Mesothelial cell of epicardium (in vitro differentiated cells): ENCODE data around the gene GFOD1. TPM values are rescaled to one million over a fixed set of nuclear protein-coding genes. Genes with fewer than 3 reads are reported as not detected.

Experiments
- DNase-seq, 2 experiments: peaks; one replicate each; pipeline ENCODE4 v3.0.0; 2021; ENCODE audit warnings: low spot score in 2 of 2; ENCODE audit not compliant: unreplicated experiment in 2 of 2
- H3K27ac Mint-ChIP-seq: 2 replicates; pipeline ENCODE4 v1.8.0; 2021; ENCODE audit warnings: mixed read lengths
- H3K27me3 Mint-ChIP-seq: 2 replicates; pipeline ENCODE4 v1.8.0; 2021; ENCODE audit warnings: low read depth, mixed read lengths
- H3K36me3 Mint-ChIP-seq: 2 replicates; pipeline ENCODE4 v1.8.0; 2021; ENCODE audit warnings: mixed read lengths
- H3K4me1 Mint-ChIP-seq: 2 replicates; pipeline ENCODE4 v1.8.0; 2021; ENCODE audit warnings: mixed read lengths
- H3K4me3 Mint-ChIP-seq: 2 replicates; pipeline ENCODE4 v1.8.0; 2021; ENCODE audit warnings: mild to moderate bottlenecking, moderate library complexity, mixed read lengths
- H3K9me3 Mint-ChIP-seq: 2 replicates; pipeline ENCODE4 v1.8.0; 2021; ENCODE audit warnings: mixed read lengths
- CTCF ChIP-seq: fragments of 200-600 bp; sonication (generic); IDR thresholded peaks from one replicate; pipeline ENCODE4 v1.5.0; 2021; ENCODE audit warnings: antibody characterized with exemption; ENCODE audit not compliant: unreplicated experiment
- total RNA-seq: library from RNA; stranded (reverse); gene quantifications from 3 replicates; pipeline ENCODE4 v1.2.1, GENCODE V29; 2021

Gene GFOD1
- total RNA-seq, 1 donor from 2014 or later = 4.8 TPM

- H3K27ac Mint-ChIP-seq = peak overlapping the region; percentile 37
Observed at GRCh38 chr6:13351271-13351670, 136.1 kb downstream of the GFOD1 start.

GRCh38 chr6:13349811-13350506, 137.4 kb downstream of the GFOD1 start:
- no peak for TF ChIP-seq CTCF
- H3K4me1 Mint-ChIP-seq = peaks cover 29% of the 10 kb centered on the region
- no peak overlapping the region for H3K4me3 Mint-ChIP-seq
- no peak overlapping the region for H3K27ac Mint-ChIP-seq
- no peaks in the 10 kb centered on the region for H3K36me3 Mint-ChIP-seq
- DNase-seq = no peak
- H3K9me3 Mint-ChIP-seq = peaks cover 3% of the 10 kb centered on the region
- no peaks in the 10 kb centered on the region for H3K27me3 Mint-ChIP-seq

More at GRCh38 chr6:13351271-13351670, 136.1 kb downstream of the GFOD1 start:
- H3K4me1 Mint-ChIP-seq = peaks cover 41% of the 10 kb centered on the region
- H3K27me3 Mint-ChIP-seq = no peaks in the 10 kb centered on the region
- H3K9me3 Mint-ChIP-seq = no peaks in the 10 kb centered on the region
- H3K4me3 Mint-ChIP-seq = no peak overlapping the region
- no peak for TF ChIP-seq CTCF
- DNase-seq = no peak
- H3K36me3 Mint-ChIP-seq = no peaks in the 10 kb centered on the region

GRCh38 chr6:13348334-13349113, 138.9 kb downstream of the GFOD1 start:
- peaks cover 3% of the 10 kb centered on the region for H3K9me3 Mint-ChIP-seq
- H3K4me3 Mint-ChIP-seq = no peak overlapping the region
- TF ChIP-seq CTCF = no peak
- no peaks in the 10 kb centered on the region for H3K36me3 Mint-ChIP-seq
- H3K27me3 Mint-ChIP-seq = no peaks in the 10 kb centered on the region
- H3K4me1 Mint-ChIP-seq = peaks cover 16% of the 10 kb centered on the region
- DNase-seq = no peak
- no peak overlapping the region for H3K27ac Mint-ChIP-seq

- no peak for TF ChIP-seq CTCF
- H3K9me3 Mint-ChIP-seq = peaks cover 15% of the 10 kb centered on the region
- H3K27ac Mint-ChIP-seq = no peak overlapping the region
- H3K4me3 Mint-ChIP-seq = no peak overlapping the region
- H3K36me3 Mint-ChIP-seq = no peaks in the 10 kb centered on the region
- H3K4me1 Mint-ChIP-seq = peaks cover 11% of the 10 kb centered on the region
- no peak for DNase-seq
- H3K27me3 Mint-ChIP-seq = no peaks in the 10 kb centered on the region
Observed at GRCh38 chr6:13346245-13346644, 141.2 kb downstream of the GFOD1 start.

GRCh38 chr6:13342414-13343019, 144.9 kb downstream of the GFOD1 start:
- no peak for TF ChIP-seq CTCF
- Mint-ChIP-seq H3K36me3 (no peaks in the 10 kb centered on the region), H3K27ac (no peak overlapping the region), H3K27me3 (no peaks in the 10 kb centered on the region), H3K4me1 (no peaks in the 10 kb centered on the region), H3K9me3 (peaks cover 18% of the 10 kb centered on the region), H3K4me3 (no peak overlapping the region)
- DNase-seq = no peak
